NB4 (cell line): Measurements from ENCODE around the gene IFT74.

Experiments
- CTCF ChIP-seq: IDR thresholded peaks from one replicate; pipeline ENCODE4 v1.5.1; 2012; ENCODE audit warnings: low read depth, low read length
- MAX ChIP-seq: IDR thresholded peaks from 2 replicates; pipeline ENCODE4 v1.6.1; 2011; ENCODE audit warnings: low read depth, low read length
- POLR2A ChIP-seq: IDR thresholded peaks from 2 replicates; pipeline ENCODE4 v1.6.1; 2011; ENCODE audit warnings: mild to moderate bottlenecking; ENCODE audit not compliant: insufficient read length; ENCODE audit errors: extremely low read depth

- no peak for TF ChIP-seq POLR2A
- no peak for TF ChIP-seq CTCF
- TF ChIP-seq MAX: no peak
Measured at GRCh38 chr9:27059907-27060306, 103.7 kb downstream of the IFT74 start.
